RPMI7951 (cell line): ENCODE measurements around the gene CDX1. TPM values are rescaled to one million over a fixed set of nuclear protein-coding genes. Genes with fewer than 3 reads are reported as not detected.

Experiments
- DNase-seq: peaks from one replicate; pipeline ENCODE4 v3.0.0-alpha.2; 2012; ENCODE audit warnings: low read depth
- total RNA-seq: library from RNA; depleted of rRNA; stranded (reverse); fragments of >200 nt; shearing (Covaris generic); gene quantifications from 2 replicates; pipeline ENCODE4 v1.2.3, GENCODE V29; 2014; rRNA removed

Gene CDX1
- 0.24 and 0.98 TPM in 2 replicates for total RNA-seq

DNA sequence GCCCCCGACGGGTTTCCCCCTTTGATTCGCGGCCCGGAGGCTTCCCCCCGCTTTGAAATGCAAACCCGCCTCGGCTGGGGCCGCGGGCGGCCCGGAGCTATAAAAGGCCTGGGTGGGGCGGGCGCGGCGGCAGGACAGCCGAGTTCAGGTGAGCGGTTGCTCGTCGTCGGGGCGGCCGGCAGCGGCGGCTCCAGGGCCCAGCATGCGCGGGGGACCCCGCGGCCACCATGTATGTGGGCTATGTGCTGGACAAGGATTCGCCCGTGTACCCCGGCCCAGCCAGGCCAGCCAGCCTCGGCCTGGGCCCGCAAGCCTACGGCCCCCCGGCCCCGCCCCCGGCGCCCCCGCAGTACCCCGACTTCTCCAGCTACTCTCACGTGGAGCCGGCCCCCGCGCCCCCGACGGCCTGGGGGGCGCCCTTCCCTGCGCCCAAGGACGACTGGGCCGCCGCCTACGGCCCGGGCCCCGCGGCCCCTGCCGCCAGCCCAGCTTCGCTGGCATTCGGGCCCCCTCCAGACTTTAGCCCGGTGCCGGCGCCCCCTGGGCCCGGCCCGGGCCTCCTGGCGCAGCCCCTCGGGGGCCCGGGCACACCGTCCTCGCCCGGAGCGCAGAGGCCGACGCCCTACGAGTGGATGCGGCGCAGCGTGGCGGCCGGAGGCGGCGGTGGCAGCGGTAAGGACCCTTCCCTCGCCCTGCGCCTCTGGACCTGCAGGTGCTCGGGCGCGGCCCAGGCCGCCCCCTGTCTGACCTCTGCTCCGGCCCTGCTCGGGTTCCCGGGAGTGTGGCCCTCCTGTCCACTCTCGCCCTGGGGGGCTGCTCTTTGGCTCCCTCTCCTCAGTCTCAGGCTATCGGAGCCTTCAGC is at the start of gene CDX1:
TSS of gene CDX1 (plus strand) at position 129 of the 862 bp plus-strand sequence. CDS start at position 228, 99 bp downstream.
- no peak for DNase-seq

DNA sequence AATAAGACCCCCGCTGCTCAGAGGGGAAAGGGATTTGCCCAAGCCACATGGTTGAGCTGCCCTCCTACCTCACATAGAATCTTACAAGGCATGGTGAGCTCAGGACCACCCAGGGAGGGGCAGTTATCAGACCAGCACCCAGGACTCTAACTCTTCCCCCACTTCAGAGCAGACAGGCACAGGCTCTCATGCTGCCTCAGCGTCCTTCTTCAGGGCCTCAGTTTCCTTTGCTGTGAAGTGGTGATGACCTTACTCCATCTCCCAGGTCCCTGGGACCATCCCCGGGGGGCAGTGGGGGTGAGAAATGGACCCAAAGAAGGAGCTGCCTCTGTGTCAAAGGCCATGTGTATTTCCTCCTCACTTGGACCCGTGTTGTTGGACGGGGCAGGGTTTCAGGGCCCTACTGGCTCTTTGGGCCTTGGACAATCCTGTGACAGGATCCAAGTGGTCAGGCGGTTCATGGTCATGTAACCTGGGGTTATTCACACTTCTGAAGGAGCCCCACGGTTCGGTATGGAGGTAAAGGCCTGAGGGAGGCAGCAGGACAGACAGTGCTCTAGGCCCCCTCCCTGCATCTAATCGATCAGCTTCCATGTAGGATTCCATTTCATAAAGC is 48.5 kb upstream of the CDX1 start:
- DNase-seq = no peak

DNA sequence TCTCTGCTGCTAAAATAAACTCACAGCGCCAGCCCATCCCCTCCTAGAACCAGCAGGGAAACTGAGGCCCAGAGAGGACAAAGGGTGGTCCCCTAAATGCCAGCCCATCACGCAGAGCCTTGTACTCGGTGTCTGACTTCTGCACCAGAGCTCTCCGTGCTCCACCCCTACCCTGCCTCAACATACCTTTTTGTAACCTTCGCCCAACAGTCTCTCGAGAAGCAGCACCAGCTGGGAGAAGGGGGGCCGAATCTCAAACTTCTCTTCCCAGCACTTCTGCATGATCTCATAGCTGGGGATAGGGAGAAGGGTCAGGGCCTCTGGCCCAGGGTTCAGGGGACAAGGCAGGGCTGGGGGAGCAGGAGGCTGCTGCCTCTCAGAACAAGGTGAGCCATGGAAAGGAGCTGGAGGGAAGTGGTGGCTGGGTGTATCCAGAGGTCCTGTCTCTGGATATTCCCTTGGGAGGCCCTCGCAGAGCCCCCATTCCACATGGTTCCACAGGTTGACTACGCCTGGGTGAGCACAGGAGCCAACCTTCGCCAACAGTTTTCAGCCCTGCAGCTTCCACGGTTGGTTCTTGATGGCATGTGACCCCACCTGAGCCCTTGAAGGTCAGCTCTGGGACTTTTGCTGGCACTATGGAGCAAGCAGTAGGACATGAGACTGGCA is 47.9 kb upstream of the CDX1 start:
- no peak for DNase-seq

DNA sequence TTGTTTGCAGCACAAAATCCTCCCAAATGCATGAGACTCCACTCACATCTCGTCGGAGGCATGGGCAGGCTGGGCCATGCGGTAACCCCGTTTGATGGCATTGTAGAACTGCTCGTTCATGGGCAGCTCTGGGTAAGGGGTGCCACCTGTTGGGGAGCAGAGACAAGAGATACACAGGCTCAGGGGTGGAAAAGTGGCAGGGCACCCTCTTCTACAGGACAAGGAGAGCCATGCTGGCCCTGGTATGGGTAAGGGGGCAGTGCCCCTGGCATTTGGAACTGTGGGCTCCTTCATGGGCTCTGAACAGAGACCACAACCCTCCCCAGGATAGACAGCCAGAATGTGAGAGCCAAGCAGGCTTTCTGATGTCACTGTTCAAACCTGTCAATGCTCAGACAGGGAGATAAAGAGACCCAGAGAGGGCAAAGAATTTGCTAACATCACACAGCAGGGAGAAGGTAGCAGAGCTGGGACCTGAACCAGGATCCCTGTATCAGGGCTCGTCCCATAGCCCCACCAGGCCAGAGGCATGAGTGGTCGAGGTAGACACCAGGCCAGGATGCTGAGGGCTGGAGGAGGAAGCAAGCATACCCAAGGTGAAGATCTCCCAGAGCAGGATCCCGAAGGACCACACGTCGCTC is 47.0 kb upstream of the CDX1 start:
- no peak for DNase-seq

DNA sequence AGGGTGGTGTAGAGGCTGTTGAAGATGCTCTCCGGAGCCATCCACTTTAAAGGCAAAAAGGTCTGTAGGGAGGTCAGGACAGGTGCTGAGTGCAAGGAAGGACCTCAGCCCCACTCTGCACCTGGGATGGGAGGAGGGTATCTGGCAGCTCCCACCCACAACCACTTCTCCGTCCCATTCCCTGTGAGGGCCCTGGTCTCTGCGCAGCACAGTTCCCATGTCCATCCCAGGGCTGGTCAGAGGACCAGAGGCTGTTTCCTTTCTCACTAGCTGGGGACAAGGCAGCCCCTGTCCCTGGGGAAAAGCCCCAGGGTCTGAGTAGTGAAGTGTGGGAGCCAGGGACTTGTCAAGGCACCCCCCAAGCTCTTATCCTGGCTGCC is 46.5 kb upstream of the CDX1 start:
- no peak for DNase-seq

DNA sequence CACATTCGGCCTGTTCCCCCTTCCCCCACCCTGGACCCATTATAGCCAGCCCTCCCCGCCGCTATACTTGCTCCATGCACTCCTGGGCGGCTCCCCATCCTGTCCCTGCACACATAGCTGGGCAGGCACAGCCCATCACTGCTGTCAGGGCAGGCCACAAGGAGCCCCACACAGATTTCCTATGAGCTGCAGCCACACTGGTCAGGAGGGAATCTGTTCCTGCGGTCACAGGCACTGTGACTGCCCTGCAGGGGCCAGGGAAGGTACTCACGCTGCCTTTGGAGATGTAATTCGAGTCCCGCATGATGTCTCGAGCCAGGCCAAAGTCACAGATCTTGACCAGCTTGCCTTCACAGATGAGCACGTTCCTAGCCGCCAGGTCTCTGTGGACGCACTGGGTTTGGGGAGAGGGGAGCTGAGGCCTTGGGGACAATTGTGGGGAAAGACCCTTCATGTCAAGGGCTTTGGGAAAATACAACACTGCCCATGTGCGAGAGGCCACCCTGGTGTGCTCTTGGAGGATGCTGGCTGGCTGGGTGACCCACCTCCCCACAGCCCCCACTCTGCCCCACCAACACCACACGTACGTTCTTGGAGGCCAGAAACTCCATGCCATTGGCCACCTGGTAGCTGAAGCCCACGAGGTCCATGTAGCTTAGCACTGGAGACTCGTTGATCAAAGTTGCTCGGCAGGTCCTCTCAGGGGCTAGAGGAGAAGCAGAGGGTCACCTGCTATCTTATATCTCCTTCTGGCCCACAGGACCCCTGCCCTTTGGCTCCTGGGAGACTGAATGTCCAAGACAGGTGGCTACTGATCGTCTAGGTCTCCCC is 45.7 kb upstream of the CDX1 start:
- DNase-seq = no peak

DNA sequence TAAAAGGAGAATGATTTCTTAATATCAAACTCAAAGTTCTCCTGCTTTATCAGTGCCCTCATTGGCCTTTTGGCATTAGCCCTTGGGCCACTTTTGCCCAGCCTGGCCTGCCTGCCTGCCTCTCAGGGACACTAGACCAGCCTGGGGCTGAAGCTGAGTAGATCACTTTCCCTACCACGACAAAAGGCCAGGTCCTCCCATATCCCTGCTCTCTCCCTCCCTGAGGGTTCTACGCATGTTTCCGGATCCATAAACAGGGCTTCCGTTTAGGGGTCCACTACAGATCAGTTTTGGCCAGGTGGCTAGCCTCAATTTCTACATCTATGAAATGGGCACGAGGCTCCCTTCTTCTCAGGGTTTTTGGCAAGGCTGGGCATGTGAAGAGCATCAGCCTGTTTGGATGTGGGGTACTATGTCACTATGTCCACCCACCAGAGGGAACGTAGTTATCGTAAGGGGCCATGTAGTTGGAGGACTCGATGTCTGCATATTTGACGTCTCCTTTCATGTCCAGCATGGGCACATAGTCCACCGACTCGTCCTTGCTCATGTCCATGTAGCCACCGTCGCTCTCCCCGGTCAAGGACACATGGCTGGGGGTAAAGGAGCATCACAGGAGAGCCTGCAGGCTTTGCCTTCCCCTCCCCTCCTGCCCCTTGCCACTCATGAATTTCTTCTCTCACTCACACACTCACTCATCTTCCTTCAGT is 45.0 kb upstream of the CDX1 start:
- DNase-seq = no peak

DNA sequence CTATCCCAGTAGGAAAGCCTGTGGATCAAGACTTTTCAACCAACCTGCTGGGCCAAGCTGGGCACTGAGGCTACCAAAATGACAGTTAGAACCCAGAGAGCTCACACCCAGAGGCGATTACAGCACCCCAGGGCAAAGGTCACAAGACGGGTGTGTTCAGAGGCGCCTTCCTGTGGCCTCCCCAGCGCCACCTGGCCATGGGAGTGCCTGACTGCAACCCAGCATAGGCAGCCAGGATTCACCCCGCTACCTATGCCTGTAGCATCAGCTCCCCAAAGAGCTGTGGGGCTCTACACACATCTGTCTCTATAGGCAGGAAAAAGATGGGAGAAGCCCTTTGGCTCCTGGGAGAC is 44.4 kb upstream of the CDX1 start:
- DNase-seq = no peak

DNA sequence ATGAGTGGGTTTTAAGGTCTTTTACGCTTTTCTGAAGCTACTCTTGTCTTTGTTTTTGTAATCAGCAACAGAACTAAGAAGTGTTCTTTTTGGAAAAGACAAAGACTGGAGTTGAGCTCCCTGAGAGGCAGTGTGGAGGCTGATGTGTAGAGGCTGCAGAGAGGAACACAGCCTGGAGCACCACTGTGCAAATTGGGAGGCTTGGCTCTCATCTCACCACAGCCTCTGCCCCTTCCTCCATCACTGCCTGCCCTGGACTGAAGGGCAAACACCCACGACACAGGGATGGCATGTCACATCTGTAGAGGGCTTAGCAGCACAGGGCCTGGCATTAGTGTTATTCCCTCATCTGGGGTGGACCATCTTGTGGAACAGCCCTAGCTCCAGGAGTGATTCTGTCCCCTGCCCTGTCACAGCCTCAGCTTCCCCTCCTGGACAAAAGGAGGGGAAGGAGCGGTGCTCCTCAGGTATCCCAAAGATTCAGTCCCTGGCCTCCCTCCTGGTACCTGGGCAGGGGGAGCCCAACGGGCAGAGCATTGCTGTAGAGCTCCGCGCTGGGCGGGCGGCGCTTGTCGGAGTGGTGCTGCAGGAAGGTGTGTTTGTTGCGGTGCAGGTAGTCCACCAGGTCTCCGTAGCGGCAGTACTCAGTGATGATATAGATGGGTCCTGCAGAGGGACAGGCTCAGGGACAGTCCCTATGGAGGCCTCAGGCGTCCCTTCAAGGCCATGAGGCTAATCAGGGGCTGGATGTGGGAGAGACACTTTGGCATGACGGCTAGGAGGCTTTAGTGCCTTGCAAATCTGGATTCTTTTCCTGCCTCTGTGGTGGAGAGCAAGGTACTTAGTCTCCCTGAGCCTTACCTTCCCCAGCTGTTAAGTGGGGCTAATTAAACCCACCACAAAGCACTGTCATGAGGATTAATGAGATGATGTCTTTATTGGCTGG is 43.8 kb upstream of the CDX1 start:
- DNase-seq = no peak

DNA sequence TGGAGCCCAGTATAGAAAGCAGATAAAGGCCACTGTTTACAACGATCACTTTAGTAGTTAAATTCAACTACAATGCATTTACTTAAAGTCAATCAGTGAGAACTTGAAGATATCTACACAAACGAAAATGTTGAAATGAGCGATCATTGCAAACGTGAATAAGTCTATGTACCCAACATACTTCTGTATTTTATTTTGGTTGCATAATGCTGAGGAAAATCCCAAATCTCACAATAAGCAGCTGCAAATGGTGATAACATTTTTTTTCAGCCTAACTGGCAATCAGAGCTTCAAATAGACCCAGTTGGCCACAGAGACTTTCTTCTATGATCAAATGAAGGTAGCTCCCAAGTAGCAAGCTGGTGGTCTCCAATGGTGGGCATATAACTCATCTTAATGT is 43.0 kb upstream of the CDX1 start:
- DNase-seq = no peak

DNA sequence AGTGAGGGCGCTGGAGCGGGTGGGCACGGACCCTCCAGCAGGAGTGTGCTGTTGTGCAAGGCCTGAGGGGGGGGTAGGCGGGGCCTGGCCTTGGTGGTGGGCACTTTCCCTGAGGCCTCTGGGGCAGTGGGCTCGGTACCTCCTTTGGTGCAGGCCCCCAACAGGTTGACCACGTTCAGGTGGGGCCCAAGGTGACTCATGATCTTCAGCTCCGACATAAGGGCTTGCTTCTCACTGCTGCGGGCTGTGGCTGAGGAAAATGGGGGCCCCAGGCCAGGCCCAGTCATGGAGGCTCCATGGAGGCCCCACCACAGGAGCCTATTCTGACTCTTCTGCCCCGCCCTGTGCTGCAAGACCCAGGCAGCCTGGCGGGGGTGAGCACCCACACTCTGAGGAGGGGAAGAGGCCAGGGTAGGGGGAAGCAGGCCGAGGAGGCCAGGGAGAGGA is 42.4 kb upstream of the CDX1 start:
- DNase-seq = no peak

DNA sequence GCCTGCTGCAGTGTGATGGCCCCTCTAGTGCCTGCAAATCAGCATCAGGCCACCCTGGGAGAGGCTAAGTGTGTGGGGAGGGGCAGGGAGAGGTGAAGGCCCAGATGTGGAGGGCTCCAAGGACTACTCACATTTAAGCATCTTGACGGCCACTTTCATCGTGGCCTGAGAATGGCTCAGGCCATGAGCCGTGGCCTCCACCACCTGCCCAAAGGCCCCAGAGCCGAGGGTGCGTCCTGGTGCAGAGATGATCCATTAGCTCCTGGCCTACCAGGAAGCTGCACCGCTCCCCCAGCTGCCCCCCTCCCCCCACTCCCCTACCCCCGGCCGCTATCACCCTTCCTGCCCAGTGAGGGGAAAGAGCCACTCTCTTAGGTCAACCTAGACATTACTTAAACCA is 42.0 kb upstream of the CDX1 start:
- no peak for DNase-seq

DNA sequence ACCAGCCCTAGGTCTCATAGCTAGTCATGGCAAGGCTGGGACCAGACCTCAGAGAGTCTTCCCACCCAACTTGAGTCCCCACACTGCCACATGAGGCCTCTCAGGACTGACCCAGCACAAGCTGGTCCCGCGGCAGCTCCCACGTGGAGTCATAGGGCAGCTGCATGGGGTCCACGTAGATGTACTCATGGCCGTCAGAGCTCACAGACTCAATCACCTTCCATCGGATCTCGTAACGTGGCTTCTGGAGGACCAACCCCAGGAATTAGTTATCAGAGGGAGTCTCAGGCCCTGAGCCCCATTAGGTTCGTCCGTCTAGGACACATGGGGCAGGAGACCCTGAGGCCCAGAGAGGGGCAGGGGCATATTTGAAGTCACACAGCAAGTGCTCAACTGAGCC is 41.2 kb upstream of the CDX1 start:
- no peak for DNase-seq

DNA sequence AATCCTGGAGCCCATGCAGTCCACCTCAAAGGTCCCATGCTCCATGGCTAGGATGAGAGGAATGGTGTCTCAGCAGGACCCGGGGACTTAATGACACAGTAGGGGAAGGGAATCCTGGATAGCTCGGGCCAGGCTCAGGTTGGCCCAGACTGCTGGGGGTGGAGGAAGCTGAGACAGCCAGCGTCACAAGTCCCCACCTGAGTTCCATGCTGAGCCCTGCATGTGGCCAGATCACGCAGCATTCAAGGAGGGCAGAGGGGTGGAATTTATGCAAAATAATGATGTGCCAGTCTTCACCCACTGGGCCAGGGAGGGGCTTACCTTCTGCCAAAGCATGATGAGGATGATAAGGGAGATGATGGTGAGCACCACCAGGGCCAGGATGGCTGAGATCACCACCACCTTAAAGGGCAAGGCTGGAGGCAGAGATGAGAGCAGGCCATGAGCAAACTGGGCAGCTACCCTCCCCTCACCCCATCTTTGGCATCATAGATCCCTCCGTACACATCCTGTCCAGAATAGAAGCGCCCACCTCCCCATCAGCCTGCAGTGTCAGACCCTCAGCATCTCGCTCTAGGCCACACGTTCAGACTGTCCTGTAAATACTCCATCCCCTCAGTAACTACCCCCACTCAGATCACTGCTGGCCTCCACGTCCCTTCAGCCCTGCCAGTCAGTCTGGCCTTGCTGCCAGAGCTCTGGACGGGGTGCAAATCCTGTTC is 40.2 kb upstream of the CDX1 start:
- no peak for DNase-seq

DNA sequence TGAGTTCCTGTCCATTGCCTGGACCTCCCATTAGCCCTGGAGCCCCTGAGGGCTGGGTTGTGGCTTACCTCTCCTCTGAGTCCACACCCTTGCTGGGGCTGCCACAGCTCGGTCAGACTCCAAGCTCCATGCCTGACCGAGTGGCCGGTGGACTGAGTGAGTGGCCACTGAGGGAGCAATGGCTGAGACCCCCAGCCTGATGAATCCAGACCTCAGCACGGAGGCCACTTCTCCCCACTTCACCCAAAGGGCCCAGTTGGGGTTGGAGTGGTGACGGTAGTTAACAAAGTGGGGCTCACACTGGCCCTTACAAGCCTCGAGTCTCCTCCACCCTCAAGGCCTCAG is 39.7 kb upstream of the CDX1 start:
- DNase-seq = no peak

DNA sequence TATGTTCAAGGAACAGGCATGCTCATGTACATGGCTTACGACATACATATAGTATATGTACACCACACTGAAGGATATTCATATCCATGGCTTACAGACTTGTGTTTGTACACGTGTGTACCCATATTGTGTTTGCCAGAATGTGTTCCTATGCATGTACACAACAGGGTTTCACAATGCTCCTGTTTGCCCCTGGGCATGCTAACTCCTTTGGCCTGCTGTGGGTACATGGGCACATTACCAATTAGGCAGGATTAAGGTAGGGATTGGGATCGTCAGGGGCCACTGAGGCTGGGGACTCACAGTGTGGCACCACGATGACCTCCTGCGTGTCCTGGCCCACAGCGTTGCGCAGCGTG is 37.1 kb upstream of the CDX1 start:
- no peak for DNase-seq

DNA sequence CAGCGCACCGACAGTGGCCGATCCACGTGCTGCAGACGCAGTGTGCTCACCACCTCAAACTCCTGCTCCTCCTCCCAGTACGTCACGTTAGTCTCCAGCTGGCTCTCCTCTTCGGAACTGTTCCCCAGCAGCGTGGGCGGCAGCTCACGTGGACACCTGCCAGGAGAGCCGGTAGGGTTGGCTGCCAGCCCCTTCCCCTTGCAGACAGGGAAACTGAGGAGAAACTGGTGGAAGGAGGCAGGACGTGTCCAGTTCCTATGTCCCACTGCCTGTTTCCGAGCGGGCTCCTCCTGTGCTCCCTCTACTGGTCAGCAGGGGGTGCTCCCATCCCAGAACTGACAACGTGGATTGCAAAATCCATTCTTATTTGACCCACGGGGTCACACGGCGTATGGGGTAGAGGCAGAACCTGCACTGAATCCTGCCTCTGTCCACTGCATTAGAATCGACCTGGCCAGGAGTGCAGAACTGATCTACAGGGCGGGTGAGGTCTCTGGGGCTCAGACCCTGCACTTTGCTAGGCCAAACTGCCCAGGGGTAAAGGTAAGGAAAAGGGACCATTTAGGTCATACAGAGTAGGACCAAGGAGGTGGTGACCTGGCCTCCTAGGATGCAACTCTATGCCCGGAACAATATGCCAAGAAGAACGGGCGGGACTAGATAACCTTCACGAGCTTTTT is 36.6 kb upstream of the CDX1 start:
- DNase-seq = peak; percentile 57

DNA sequence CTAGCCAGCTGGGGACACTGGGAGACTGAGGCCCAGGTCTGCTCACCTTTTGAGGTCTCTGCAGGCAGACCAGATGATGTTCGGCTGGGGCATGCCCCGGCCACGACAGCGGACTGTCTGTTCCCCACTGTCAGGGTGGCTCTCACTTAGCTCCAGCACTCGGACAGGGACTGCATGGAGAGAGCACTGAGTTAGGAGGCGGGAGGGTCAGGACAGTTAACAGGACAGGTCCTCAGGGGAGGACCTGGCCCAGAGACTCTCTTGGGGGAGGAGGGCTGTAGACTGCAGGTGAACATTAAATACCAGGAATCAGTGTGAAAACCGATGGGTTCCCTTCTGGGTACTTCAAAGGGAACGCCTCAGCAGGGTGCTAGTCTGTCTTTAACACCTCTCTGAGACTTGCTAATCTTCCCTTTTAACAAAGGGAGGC is 36.1 kb upstream of the CDX1 start:
- DNase-seq = no peak

DNA sequence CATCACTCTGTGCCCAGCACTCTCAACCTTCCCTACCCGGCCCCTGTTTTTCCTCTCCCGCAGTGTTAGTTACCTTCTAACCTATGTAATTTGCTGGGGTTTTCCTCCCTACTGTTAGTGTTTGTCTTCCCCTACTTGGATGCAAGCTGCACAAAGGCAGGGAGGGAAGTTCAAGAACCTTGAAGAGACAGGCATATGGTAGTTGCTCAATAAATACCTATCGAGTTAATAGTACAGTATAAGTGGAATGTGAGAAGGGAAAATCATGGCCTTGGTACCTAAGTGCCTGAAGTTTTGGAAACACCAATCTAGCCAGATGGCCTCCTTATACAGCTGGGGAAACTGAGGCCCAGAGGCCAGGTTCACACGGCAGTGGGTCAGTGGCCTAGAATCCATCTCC is 35.1 kb upstream of the CDX1 start:
- DNase-seq = no peak
